K562 (cell line): ENCODE data around the gene TSPYL2.

Source experiments
- CBX5 ChIP-seq: IDR thresholded peaks from 2 replicates; pipeline ENCODE4 v1.6.1; 2014; ENCODE audit warnings: low read depth, borderline replicate concordance
- GATAD2A ChIP-seq: fragments of 450-650 bp; IDR thresholded peaks from 2 replicates; pipeline ENCODE4 v1.6.1; 2017
- TF ChIP-seq, protein P1 (sequence below), 3 experiments: IDR thresholded peaks in 2 of 3; conservative IDR thresholded peaks in 1 of 3; 2 replicates each; pipeline ENCODE4 v1.5.1; 2011 to 2012; ENCODE audit warnings: low read length in 3 of 3, mild to moderate bottlenecking in 3 of 3, control low read depth in 2 of 3, improper control_type of control experiment in 1 of 3, inconsistent platforms in 1 of 3, low read depth in 1 of 3, mixed read lengths in 1 of 3, moderate library complexity in 1 of 3; ENCODE audit not compliant: insufficient read depth in 2 of 3

DNA sequence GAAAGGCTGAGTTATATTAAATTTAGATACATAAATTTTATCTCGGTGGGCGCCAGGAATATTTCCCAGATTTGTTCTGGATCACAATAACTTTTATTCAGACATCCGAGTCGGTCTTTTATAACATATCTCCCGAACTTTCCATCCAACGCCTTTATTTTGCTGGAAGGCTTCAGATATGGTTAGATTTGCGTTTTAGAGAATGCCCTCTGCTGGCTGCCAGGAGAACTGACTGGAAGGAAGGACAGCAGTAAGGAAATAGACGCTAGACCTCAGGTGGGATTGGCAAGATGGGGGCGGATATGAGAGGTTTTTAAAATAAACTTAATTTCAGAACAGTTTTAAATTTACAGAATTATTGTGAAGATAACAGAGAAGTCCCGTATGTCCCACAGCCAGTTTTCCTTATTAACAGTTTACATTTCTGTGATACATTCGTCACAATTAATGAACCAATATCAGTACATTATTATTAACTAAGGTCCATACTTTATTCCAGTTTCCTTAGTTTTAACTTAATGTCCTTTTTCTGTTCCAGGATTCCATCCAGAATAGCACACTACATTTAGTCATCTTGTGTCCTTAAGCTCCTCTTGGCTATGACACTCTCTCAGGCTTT lies 7.2 kb downstream of the TSPYL2 start:
- TF ChIP-seq GATAD2A (no peak), CBX5 (no peak)
- TF ChIP-seq, protein P1, sequence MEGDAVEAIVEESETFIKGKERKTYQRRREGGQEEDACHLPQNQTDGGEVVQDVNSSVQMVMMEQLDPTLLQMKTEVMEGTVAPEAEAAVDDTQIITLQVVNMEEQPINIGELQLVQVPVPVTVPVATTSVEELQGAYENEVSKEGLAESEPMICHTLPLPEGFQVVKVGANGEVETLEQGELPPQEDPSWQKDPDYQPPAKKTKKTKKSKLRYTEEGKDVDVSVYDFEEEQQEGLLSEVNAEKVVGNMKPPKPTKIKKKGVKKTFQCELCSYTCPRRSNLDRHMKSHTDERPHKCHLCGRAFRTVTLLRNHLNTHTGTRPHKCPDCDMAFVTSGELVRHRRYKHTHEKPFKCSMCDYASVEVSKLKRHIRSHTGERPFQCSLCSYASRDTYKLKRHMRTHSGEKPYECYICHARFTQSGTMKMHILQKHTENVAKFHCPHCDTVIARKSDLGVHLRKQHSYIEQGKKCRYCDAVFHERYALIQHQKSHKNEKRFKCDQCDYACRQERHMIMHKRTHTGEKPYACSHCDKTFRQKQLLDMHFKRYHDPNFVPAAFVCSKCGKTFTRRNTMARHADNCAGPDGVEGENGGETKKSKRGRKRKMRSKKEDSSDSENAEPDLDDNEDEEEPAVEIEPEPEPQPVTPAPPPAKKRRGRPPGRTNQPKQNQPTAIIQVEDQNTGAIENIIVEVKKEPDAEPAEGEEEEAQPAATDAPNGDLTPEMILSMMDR (IDR thresholded peaks at IDR 0.05 in 2 of 3, conservative IDR thresholded peaks at IDR 0.05 in 1 of 3; ENCODE audit: insufficient read depth in 2 of 3, low read depth in 1 of 3, low read length in 3 of 3): peak; percentile 65 to 70 (median 67)
